Osteocyte (in vitro differentiated cells): ENCODE data around the gene BCO1. TPM values are rescaled to one million over a fixed set of nuclear protein-coding genes. Genes with fewer than 3 reads are reported as not detected.

Source experiments
- DNase-seq: peaks from one replicate; pipeline ENCODE4 v3.0.0; 2021; ENCODE audit warnings: mixed read lengths; ENCODE audit not compliant: unreplicated experiment; ENCODE audit errors: extremely low spot score
- H3K27ac Mint-ChIP-seq: one replicate; pipeline ENCODE4 v1.8.0; 2021; ENCODE audit warnings: mild to moderate bottlenecking, mixed read lengths; ENCODE audit not compliant: unreplicated experiment
- H3K27me3 Mint-ChIP-seq: one replicate; pipeline ENCODE4 v1.8.0; 2021; ENCODE audit warnings: mixed read lengths; ENCODE audit not compliant: unreplicated experiment
- H3K36me3 Mint-ChIP-seq: one replicate; pipeline ENCODE4 v1.8.0; 2021; ENCODE audit warnings: mixed read lengths; ENCODE audit not compliant: unreplicated experiment
- H3K4me1 Mint-ChIP-seq: one replicate; pipeline ENCODE4 v1.8.0; 2021; ENCODE audit warnings: mixed read lengths; ENCODE audit not compliant: unreplicated experiment
- H3K4me3 Mint-ChIP-seq: one replicate; pipeline ENCODE4 v1.8.0; 2021; ENCODE audit warnings: mild to moderate bottlenecking, moderate library complexity, mixed read lengths; ENCODE audit not compliant: unreplicated experiment
- H3K9me3 Mint-ChIP-seq: one replicate; pipeline ENCODE4 v1.8.0; 2021; ENCODE audit warnings: mixed read lengths; ENCODE audit not compliant: unreplicated experiment
- CTCF ChIP-seq: fragments of 200-600 bp; sonication (generic); IDR thresholded peaks from 2 replicates; pipeline ENCODE4 v1.5.0; 2021; ENCODE audit warnings: antibody characterized with exemption, mild to moderate bottlenecking, moderate library complexity
- total RNA-seq: library from RNA; stranded (reverse); gene quantifications from 2 replicates; pipeline ENCODE4 v1.2.1, GENCODE V29; 2021

BCO1 gene
- total RNA-seq, 1 donor from 2014 or later = not detected

- no peaks in the 10 kb centered on the region for H3K36me3 Mint-ChIP-seq
- H3K4me3 Mint-ChIP-seq = no peak overlapping the region
- no peak for DNase-seq
- TF ChIP-seq CTCF = no peak
- peaks cover 3% of the 10 kb centered on the region for H3K9me3 Mint-ChIP-seq
- H3K27me3 Mint-ChIP-seq = no peaks in the 10 kb centered on the region
- peaks cover 18% of the 10 kb centered on the region for H3K4me1 Mint-ChIP-seq
- no peak overlapping the region for H3K27ac Mint-ChIP-seq
Measured at GRCh38 chr16:81327447-81328196, 89.1 kb downstream of the BCO1 start.

GRCh38 chr16:81329947-81330346 is 91.5 kb downstream of the BCO1 start:
- H3K27ac Mint-ChIP-seq = no peak overlapping the region
- no peak overlapping the region for H3K4me3 Mint-ChIP-seq
- TF ChIP-seq CTCF = no peak

GRCh38 chr16:81333356-81333755 is 94.9 kb downstream of the BCO1 start:
- DNase-seq = no peak
- Mint-ChIP-seq H3K27ac (no peak overlapping the region), H3K4me3 (no peak overlapping the region), H3K27me3 (no peaks in the 10 kb centered on the region), H3K36me3 (peaks cover 3% of the 10 kb centered on the region), H3K4me1 (peaks cover 13% of the 10 kb centered on the region), H3K9me3 (peaks cover 4% of the 10 kb centered on the region)
- TF ChIP-seq CTCF = no peak

More at GRCh38 chr16:81329947-81330346, 91.5 kb downstream of the BCO1 start:
- peaks cover 16% of the 10 kb centered on the region for H3K4me1 Mint-ChIP-seq
- no peak for DNase-seq
- peaks cover 4% of the 10 kb centered on the region for H3K9me3 Mint-ChIP-seq
- H3K36me3 Mint-ChIP-seq = no peaks in the 10 kb centered on the region
- no peaks in the 10 kb centered on the region for H3K27me3 Mint-ChIP-seq

GRCh38 chr16:81335669-81336068 is 97.2 kb downstream of the BCO1 start:
- no peak for DNase-seq
- no peaks in the 10 kb centered on the region for H3K4me1 Mint-ChIP-seq
- no peak overlapping the region for H3K4me3 Mint-ChIP-seq
- no peak for TF ChIP-seq CTCF
- no peak overlapping the region for H3K27ac Mint-ChIP-seq
- no peaks in the 10 kb centered on the region for H3K27me3 Mint-ChIP-seq
- H3K9me3 Mint-ChIP-seq = peaks cover 4% of the 10 kb centered on the region
- peaks cover 3% of the 10 kb centered on the region for H3K36me3 Mint-ChIP-seq

- no peak for DNase-seq
- peaks cover 3% of the 10 kb centered on the region for H3K36me3 Mint-ChIP-seq
- H3K27ac Mint-ChIP-seq = no peak overlapping the region
- no peak for TF ChIP-seq CTCF
- peaks cover 8% of the 10 kb centered on the region for H3K9me3 Mint-ChIP-seq
- no peaks in the 10 kb centered on the region for H3K27me3 Mint-ChIP-seq
- H3K4me1 Mint-ChIP-seq = no peaks in the 10 kb centered on the region
- H3K4me3 Mint-ChIP-seq = no peak overlapping the region
Measured at GRCh38 chr16:81337097-81337496, 98.6 kb downstream of the BCO1 start.

Other genes starting within 250 kb of the BCO1 start
- 37.8 and 42.2 TPM in 2 replicates for gene CMC2, start 231.8 kb upstream of the BCO1 start, total RNA-seq
- gene CENPN, start 231.5 kb upstream of the BCO1 start, total RNA-seq = 7.2 and 10.0 TPM in 2 replicates
- gene ATMIN, start 202.8 kb upstream of the BCO1 start, total RNA-seq = 35.0 and 39.2 TPM in 2 replicates
- gene C16orf46, start 161.5 kb upstream of the BCO1 start, total RNA-seq = 1.5 TPM in 1 of 2 replicates, not detected in the other
- gene GCSH, start 142.3 kb upstream of the BCO1 start, total RNA-seq = 19.2 and 23.0 TPM in 2 replicates
- gene GAN, start 76.3 kb downstream of the BCO1 start, total RNA-seq = 9.2 and 11.9 TPM in 2 replicates
- gene CMIP, start 206.1 kb downstream of the BCO1 start, total RNA-seq = 29.8 and 38.0 TPM in 2 replicates